ENCODE results near the gene UBE4B. TPM values are rescaled to one million over a fixed set of nuclear protein-coding genes. Genes with fewer than 3 reads are reported as not detected.
"Not testable (repeated sequence)": the region's sequence is repeated elsewhere in the genome, so short reads cannot be mapped to it uniquely, and the experiment has no call there.

The UBE4B gene
- total RNA-seq, 1 donor from 2014 or later, result 39.1 TPM

DNA sequence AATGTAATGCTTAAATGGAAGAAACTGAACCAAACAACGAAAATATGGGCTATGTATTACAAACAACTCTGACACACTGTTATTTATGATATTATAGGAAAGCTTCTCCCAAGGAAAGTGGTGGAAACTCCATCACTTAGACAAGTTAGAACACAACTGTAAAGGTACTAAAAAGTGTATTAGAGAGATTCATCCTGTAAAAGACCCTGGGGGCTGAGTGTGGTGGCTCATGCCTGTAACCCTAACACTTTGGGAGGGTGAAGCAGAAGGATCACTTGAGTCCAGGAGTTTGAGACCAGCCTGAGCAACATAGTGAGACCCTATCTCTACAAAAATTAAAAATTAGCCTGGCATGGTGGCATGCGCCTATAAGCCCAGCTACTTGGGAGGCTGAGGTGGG is 7.4 kb upstream of the UBE4B start:
- H3K36me3 ChIP-seq, result no peaks in the 10 kb centered on the region
- no peak for ATAC-seq
- no peak overlapping the region for H3K4me3 ChIP-seq
- no peaks in the 10 kb centered on the region for H3K9me3 ChIP-seq
- TF ChIP-seq CTCF (IDR thresholded peaks at IDR 0.05), result no peak
- intact Hi-C loops (cut with DNase I), result no loop called here
- no peaks in the 10 kb centered on the region for H3K4me1 ChIP-seq
- no peak for DNase-seq
- no peaks in the 10 kb centered on the region for H3K27me3 ChIP-seq (ENCODE audit: low read depth)
- no peak overlapping the region for H3K27ac ChIP-seq

DNA sequence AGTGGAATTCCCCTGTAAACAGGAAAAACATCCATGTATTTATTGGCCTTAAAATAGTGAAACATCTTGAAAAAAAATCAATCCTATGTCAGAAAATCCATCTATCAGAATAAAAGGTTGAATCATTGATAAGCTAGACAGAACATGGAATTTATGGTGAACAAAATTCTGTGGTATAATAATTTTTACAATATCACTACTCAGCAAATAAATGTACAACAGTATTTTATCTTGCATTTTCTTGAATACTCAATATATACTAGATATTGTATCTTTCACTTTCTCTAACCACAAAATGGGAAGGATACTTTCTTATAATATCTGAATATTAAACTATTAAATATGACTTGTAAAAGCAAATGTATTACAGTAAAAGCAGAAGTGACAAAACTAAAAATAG is 5.7 kb upstream of the UBE4B start:
- no peaks in the 10 kb centered on the region for H3K27me3 ChIP-seq (ENCODE audit: low read depth)
- no peak for ATAC-seq
- no peaks in the 10 kb centered on the region for H3K9me3 ChIP-seq
- DNase-seq, result no peak
- no peak overlapping the region for H3K27ac ChIP-seq
- H3K36me3 ChIP-seq, result no peaks in the 10 kb centered on the region
- no peak overlapping the region for H3K4me3 ChIP-seq
- peaks cover 2% of the 10 kb centered on the region for H3K4me1 ChIP-seq
- intact Hi-C loops (cut with DNase I), result no loop called here
- no peak for TF ChIP-seq CTCF (IDR thresholded peaks at IDR 0.05)

GRCh38 chr1:10028956-10029500 is 3.7 kb upstream of the UBE4B start:
- intact Hi-C loops (cut with DNase I); H3K27me3 ChIP-seq (ENCODE audit: low read depth); H3K27ac ChIP-seq; DNase-seq; ATAC-seq; H3K9me3 ChIP-seq; H3K4me3 ChIP-seq; H3K36me3 ChIP-seq: not testable (repeated sequence)
- H3K4me1 ChIP-seq, result peaks cover 10% of the 10 kb centered on the region

- ATAC-seq (no peak), DNase-seq (no peak)
- Histone ChIP-seq H3K36me3 (peaks cover 5% of the 10 kb centered on the region), H3K27me3 (ENCODE audit: low read depth) (no peaks in the 10 kb centered on the region), H3K27ac (no peak overlapping the region), H3K4me3 (no peak overlapping the region), H3K4me1 (peaks cover 25% of the 10 kb centered on the region), H3K9me3 (no peaks in the 10 kb centered on the region)
- intact Hi-C loops (cut with DNase I), result no loop called here
- no peak for TF ChIP-seq CTCF (IDR thresholded peaks at IDR 0.05)
Observed at GRCh38 chr1:10031461-10031860, 1.3 kb upstream of the UBE4B start.

- no peak for DNase-seq
- no peak for TF ChIP-seq CTCF (IDR thresholded peaks at IDR 0.05)
- no peaks in the 10 kb centered on the region for H3K9me3 ChIP-seq
- peak; percentile 52 to 55 for ATAC-seq
- no peaks in the 10 kb centered on the region for H3K27me3 ChIP-seq (ENCODE audit: low read depth)
- H3K4me3 ChIP-seq, result peak overlapping the region; percentile 99
- H3K36me3 ChIP-seq, result peaks cover 25% of the 10 kb centered on the region
- intact Hi-C loops (cut with DNase I), result no loop called here
- H3K4me1 ChIP-seq, result peaks cover 25% of the 10 kb centered on the region
- peak overlapping the region; percentile 94 for H3K27ac ChIP-seq
Observed at GRCh38 chr1:10033359-10033845, 644 bp downstream of the UBE4B start.

DNA sequence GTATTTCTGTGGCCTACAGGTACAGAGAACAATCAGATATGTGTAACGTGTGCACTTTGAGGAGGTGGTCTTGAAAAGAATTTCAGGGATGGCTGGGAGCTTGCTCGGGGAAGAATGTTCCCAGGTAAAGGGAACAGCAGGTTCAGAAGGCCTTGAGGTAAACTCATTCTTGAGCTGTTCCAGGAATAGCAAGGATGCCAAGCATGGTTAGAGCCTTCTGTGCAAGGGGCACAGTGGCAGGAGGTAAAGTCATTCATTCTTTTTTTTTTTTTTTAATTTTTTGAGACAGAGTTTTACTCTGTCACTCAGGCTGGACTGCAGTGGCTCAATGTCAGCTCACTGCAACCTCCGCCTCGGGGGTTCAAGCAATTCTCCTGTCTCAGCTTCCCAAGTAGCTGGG is 10.0 kb downstream of the UBE4B start:
- Histone ChIP-seq H3K27ac (no peak overlapping the region), H3K4me3 (no peak overlapping the region), H3K4me1 (peaks cover 32% of the 10 kb centered on the region), H3K9me3 (no peaks in the 10 kb centered on the region), H3K36me3 (peaks cover 48% of the 10 kb centered on the region), H3K27me3 (ENCODE audit: low read depth) (no peaks in the 10 kb centered on the region)
- no peak for TF ChIP-seq CTCF (IDR thresholded peaks at IDR 0.05)
- intact Hi-C loops (cut with DNase I), result no loop called here
- ATAC-seq, result no peak
- no peak for DNase-seq
